Left ventricle myocardium inferior (tissue), 1 donor: ENCODE measurements around the gene PTH1R. TPM values are rescaled to one million over a fixed set of nuclear protein-coding genes. Genes with fewer than 3 reads are reported as not detected.

Experiments
- DNase-seq: peaks from one replicate; pipeline ENCODE4 v3.0.0-alpha.2; 2020
- H3K27ac ChIP-seq: fragments of 200-600 bp; replicated peaks from 2 replicates; pipeline ENCODE4 v1.8.0; 2021
- H3K27me3 ChIP-seq: fragments of 200-600 bp; 2 replicates; pipeline ENCODE4 v1.8.0; 2021; ENCODE audit warnings: low read depth
- H3K36me3 ChIP-seq: fragments of 200-600 bp; 2 replicates; pipeline ENCODE4 v1.8.0; 2021
- H3K4me1 ChIP-seq: fragments of 200-600 bp; 2 replicates; pipeline ENCODE4 v1.8.0; 2021
- H3K4me3 ChIP-seq: fragments of 200-600 bp; 2 replicates; pipeline ENCODE4 v1.8.0; 2021; ENCODE audit warnings: mild to moderate bottlenecking, moderate library complexity
- H3K9me3 ChIP-seq: fragments of 200-600 bp; replicated peaks from 2 replicates; pipeline ENCODE4 v1.8.0; 2021
- CTCF ChIP-seq: fragments of 200-600 bp; IDR thresholded peaks from 2 replicates; pipeline ENCODE4 v1.8.0; 2021; ENCODE audit warnings: antibody characterized with exemption, mild to moderate bottlenecking, borderline replicate concordance
- intact Hi-C: fragments of 100-400 bp; cut with micrococcal nuclease; formaldehyde crosslinking; loops from one replicate; pipeline ENCODE4 v1.11.0; 2022
- total RNA-seq: library from RNA; stranded (reverse); fragmentation: NEBNext Ultra II Directional; extraction: Animal tissue kit (Norgen Biotek cat#: 25700); gene quantifications from one replicate; pipeline ENCODE4 v1.2.1, GENCODE V29; 2021
- donor health status: DM: no; HTN: yes; CAD: no; lungs with severe emphysema.

Gene PTH1R
- total RNA-seq, 1 donor from 2014 or later: 6.4 TPM

- Histone ChIP-seq H3K36me3 (no peaks in the 10 kb centered on the region), H3K27ac (peak overlapping the region; percentile 92), H3K9me3 (no peaks in the 10 kb centered on the region), H3K4me1 (peaks cover 97% of the 10 kb centered on the region), H3K27me3 (no peaks in the 10 kb centered on the region), H3K4me3 (no peak overlapping the region)
- DNase-seq: no peak
- intact Hi-C loops: no loop called here
- TF ChIP-seq CTCF: no peak
These were observed 68.9 kb downstream of the PTH1R start for GRCh38 chr3:46946416-46946815.

- H3K36me3 ChIP-seq: no peaks in the 10 kb centered on the region
- peaks cover 98% of the 10 kb centered on the region for H3K4me1 ChIP-seq
- no peak for DNase-seq
- peak overlapping the region; percentile 25 for H3K4me3 ChIP-seq
- no peaks in the 10 kb centered on the region for H3K27me3 ChIP-seq
- peak overlapping the region; percentile 92 for H3K27ac ChIP-seq
- H3K9me3 ChIP-seq: no peaks in the 10 kb centered on the region
- intact Hi-C loops: no loop called here
- no peak for TF ChIP-seq CTCF
These were observed 69.5 kb downstream of the PTH1R start for GRCh38 chr3:46946856-46947545.

DNA sequence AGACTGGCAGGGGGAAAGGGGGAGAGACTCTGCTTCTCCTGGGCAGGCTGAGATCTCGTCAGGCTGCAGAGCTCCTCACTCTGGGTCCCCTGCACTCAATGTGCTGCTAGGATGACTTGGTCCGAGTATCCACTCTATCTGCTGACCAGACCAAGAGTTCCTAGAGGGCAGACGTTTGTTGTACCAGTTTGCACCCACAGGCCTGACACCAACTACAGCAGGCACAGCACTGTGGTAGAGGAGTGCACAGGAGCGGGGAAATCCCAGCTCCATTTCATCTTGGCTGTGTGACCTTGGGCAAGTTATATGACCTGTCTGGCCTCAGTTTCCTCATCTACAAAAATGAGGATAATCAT is 70.0 kb downstream of the PTH1R start:
- peak overlapping the region; percentile 25 for H3K4me3 ChIP-seq
- peak overlapping the region; percentile 92 for H3K27ac ChIP-seq

GRCh38 chr3:46947981-46948791 is 70.7 kb downstream of the PTH1R start:
- Histone ChIP-seq H3K27me3 (no peaks in the 10 kb centered on the region), H3K9me3 (no peaks in the 10 kb centered on the region), H3K4me3 (peak overlapping the region; percentile 25), H3K27ac (peak overlapping the region; percentile 92), H3K36me3 (no peaks in the 10 kb centered on the region), H3K4me1 (peaks cover 98% of the 10 kb centered on the region)
- no peak for TF ChIP-seq CTCF
- intact Hi-C loops: no loop called here
- DNase-seq: peak; percentile 51

More for the DNA sequence above, 70.0 kb downstream of the PTH1R start:
- Histone ChIP-seq H3K4me1 (peaks cover 98% of the 10 kb centered on the region), H3K36me3 (no peaks in the 10 kb centered on the region), H3K27me3 (no peaks in the 10 kb centered on the region), H3K9me3 (no peaks in the 10 kb centered on the region)
- no peak for TF ChIP-seq CTCF
- intact Hi-C loops: no loop called here
- DNase-seq: no peak

DNA sequence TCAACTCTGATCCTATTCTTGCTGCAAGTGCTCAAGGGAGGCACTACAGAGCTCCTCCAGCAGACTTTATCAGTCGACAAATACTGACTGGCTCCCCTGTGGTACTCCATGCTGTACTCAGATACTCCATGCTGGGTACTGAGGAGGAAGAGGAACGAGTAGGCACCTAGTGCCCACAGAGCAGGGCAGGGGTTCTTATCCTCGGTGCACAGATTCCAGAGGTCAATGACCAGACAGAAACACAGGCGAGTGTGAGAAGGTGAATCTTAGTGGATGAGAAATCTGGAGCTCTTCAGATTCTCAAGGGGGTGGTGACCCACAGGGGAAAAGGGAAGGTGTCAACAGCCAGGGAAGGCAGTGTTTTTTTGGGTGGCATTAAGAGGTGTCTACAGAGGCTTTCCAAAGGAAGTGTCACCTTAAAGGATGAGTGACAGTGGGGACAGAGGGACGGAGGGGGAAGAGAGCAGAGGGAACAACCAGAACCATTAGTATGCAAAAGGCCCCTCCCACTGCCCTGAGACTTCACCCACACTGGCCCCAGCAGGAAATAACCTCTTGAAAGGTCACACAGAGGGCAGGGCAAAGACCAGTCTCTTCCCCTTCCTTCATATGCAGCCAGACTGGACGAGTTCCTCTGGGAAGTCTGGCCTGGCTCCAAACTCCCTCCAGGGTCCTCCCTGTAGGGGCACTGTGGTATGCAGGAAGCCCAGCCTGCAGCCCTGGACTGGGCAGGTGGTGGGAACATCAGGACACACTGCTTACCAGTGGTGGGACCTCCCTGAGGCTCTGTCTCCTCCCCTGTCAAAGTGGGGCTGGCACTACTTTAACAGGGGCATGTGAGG is 71.5 kb downstream of the PTH1R start:
- no peak for TF ChIP-seq CTCF
- intact Hi-C loops: no loop called here
- Histone ChIP-seq H3K36me3 (no peaks in the 10 kb centered on the region), H3K9me3 (no peaks in the 10 kb centered on the region), H3K4me3 (no peak overlapping the region), H3K4me1 (peaks cover 98% of the 10 kb centered on the region), H3K27ac (peak overlapping the region; percentile 92), H3K27me3 (no peaks in the 10 kb centered on the region)
- DNase-seq: peak; percentile 48
